Activated CD8-positive, alpha-beta memory T cell treated with anti-CD3 and anti-CD28 coated beads for 48 hours (primary cell): ENCODE data around the gene ENAH.

ENCODE experiments used
- DNase-seq, 3 experiments: peaks; one replicate each; pipeline ENCODE4 v3.0.0-alpha.2; 2020; ENCODE audit warnings: low read depth in 2 of 3, low spot score in 2 of 3

ENAH gene

DNA sequence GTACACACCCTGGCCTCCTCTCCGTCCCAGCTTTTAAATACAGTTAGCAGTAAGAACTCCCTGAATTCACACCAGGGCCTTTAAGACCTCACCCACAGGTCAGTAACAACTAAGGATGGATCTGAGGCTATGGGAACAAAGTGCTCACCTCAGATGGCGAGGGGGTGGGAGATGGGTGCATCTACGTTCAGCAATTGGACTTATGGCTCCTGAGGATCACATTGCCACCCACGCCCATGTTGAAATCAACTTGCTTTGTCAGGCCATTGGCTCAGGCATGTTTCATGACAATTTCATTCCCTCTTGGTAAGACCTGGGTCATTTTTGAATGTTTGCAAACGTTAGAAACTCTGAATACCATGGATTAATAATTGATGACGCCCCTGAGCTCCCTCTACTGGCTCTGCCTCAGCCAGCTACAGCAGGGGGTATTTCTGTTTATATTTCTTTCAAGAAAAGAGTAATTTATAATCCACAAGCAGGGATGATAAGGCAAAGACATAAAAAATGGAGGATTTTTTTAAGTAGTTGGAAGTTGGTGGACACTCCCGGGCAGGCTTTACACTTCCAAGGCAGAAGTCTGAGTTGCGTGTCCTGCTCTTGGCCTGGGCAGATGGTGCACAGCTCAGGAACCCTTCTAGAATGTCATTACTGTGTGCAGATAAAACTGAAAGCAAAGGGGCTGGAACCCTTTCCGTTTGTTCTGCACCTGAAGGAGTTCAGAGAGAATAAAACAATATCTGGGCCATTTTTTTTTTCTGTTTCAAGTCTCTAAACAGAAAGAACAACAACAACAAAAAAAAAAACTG, 211.4 kb downstream of the ENAH start:
- DNase-seq = no peak

- no peak for DNase-seq
These were observed 212.3 kb downstream of the ENAH start for GRCh38 chr1:225440380-225441221.

- DNase-seq = no peak
These were observed 215.0 kb downstream of the ENAH start for GRCh38 chr1:225437710-225438437.
